Stimulated activated CD4-positive, alpha-beta T cell treated with anti-CD3 and anti-CD28 coated beads, TNF-alpha, amount 100 ng/mL, for 4 hours (primary cell): ENCODE data around the gene AMMECR1L.
A peak's percentile ranks its signal among the peaks of the same experiment; 100 is the strongest.
"Not testable (repeated sequence)": the region's sequence is repeated elsewhere in the genome, so short reads cannot be mapped to it uniquely, and the experiment has no call there.

Source experiments
- DNase-seq, 3 experiments: peaks; one replicate each; pipeline ENCODE4 v3.0.0-alpha.2; 2020; ENCODE audit warnings: low read depth in 3 of 3

Gene AMMECR1L

DNA sequence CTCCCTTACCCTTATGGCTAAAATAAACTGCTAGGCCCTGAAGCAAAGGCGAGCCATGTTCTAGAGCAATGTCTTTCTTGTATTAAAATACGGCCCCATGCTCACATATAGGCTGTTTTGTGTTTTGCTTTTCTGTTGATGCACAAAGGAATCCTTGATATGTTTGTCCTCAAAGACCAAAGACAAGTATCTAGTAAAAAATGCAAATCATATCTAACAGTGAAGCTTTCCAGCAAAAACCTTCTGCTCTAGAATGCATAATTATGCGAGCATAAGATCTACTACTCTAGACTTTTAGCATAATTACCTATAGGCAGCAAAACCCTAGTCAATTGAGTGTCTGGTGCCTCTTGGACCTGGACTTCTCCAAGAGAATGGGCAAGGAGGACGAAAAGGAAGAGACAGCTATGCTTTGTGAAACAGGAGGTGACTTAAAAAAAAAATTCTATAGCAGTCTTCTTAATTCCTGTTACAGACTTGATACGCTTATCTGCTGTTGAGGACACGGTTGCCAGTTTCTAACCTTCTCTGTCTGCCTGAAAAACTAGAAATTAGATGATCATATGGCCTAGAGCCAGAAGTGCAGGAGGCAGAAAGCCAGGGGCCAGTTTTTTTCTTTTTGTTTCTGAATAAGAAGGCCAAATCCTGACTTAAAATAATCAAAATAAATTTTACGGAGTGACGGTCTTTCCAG lies 1.5 kb upstream of the AMMECR1L start:
- DNase-seq = no peak

DNA sequence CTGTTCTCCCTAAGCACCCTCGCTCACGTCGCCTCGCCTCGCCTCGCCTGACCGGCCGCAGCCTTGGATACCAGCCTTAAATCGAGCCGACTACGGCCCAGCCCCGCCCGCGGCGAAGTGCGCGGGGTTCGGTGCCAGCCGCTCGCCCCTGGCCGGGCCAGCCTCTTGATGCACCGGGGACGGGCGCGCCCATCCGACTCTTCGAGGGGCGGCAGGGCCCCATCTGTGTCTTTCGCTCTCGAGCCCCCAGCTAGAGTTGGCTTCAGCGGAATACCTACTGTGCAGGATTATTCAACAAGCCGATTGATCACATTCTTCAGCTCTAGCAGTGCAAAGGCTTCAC lies 808 bp upstream of the AMMECR1L start:
- DNase-seq = not testable (repeated sequence)

DNA sequence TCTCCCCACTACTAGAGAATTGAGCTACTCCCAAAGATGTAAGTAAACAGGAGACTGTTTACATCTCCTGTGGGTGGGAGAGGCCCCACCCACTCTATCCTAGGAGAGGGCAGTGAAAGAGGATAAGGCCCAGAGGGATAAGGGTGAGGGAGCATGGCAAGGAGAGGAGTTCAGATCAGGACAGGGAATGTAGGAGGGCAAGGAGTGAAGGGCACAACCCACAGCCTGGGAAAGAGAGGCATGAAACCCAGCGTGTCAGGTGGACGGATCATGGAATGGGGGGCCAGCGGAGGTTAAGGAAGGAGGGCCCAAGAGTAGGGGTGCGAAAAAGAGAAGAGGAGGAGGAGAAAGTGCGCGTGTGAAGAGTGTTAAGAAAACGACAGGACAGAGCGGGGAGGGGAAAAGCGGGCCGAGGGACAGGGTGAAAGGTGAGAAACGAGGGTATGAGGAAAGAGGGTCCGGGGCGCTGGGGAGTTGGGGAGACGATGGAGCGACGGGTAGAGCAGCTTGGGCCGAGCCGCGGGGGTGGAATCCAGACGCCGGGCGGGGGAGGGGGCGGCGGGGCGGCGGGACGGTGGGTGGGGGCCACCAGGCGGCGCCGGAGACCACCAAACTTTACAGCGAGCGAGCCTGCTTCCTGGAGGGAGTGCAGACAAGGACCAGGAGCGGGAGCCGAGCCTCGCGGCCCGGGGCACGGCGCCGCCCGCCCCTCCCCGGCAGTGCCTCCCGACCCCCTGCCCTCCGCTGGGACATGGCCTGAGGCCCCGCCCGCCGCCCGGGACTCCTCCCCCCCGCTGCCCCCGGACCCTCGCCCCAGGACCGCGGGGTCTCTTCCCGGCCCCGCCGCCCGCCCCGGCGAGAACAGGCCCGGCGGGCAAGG lies 655 bp downstream of the AMMECR1L start:
- DNase-seq = peak; percentile 14 to 18 (median 18)

DNA sequence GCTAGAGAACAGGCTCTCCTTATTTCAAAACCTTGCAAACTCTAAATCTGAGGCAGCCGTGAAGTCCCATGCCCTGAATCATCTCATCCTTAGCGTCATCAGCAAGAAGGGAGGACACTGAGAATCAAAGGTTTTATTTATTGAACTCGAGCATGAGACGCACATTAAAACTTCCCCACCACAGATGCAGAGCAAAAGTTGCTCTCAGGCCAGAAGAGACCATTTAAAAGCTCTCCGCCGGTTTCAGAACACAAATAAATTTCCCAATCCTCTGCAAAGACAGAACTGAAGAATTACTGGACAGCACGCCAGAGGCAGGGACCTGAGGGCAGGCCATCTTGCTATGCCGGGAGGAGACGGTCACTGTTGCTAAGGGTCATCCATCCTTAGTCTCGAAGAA lies 1.3 kb downstream of the AMMECR1L start:
- no peak for DNase-seq

- DNase-seq = no peak
Observed at GRCh38 chr2:127879899-127880298, 5.9 kb downstream of the AMMECR1L start.

GRCh38 chr2:127877626-127878025 lies 8.1 kb downstream of the AMMECR1L start:
- no peak for DNase-seq

DNA sequence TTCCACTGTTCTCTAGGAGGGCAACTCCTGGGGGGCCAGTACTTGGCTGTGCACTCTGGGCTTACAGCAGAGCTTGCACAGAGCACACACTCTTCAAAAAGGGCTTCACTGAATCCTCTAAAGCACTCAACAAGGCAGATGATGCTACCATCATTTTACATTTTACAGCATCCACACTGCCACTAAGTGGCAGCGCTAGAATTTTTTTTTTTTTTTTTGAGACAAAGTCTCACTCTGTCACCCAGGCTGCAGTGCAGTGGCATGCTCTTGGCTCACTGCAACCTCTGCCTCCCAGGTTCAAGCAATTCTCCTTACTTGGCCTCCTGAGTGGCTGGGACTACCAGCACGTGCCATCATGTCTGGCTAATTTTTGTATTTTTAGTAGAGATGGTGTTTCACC lies 8.6 kb downstream of the AMMECR1L start:
- no peak for DNase-seq

DNA sequence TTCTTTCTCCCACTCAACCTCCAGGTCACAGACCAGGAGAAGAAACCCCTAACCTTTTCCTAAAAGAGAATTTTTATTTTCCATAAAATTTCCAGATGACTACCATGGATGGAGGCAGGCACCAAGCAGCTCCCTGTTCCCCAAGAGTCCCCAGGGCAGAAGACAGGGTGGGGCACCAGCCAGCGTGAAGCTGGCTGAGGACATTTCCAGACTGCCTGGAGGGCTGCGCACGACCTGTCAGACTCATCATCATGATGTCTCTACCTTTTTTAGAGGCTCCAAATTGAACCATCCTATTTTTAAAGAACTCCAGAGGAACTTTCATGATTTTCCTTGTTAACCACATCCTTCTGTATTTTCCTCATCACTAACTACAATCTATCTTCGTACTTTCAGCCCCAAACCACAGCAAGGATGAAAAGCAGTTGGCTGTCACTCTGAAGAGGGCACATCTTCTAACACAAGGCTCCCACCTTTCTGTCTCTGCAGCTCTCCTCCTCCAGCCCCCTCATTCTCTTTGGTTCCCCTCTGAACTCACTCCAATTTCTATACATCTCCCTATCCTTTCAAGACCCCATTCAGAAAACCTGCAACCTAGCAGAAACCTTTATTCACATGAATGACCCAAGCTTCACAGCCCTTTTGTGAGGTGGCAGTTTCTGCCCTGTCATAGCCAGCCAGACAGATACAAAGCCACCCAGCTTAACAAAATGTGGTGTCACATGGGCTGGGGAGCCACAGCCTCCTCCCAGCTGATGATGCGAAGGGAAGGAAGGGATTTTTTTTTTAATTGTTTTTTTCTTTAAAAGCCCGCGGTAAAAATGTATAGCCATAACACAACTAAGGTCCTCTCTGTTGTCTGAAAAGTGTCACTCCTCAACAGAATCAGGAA lies 11.1 kb downstream of the AMMECR1L start:
- no peak for DNase-seq

DNA sequence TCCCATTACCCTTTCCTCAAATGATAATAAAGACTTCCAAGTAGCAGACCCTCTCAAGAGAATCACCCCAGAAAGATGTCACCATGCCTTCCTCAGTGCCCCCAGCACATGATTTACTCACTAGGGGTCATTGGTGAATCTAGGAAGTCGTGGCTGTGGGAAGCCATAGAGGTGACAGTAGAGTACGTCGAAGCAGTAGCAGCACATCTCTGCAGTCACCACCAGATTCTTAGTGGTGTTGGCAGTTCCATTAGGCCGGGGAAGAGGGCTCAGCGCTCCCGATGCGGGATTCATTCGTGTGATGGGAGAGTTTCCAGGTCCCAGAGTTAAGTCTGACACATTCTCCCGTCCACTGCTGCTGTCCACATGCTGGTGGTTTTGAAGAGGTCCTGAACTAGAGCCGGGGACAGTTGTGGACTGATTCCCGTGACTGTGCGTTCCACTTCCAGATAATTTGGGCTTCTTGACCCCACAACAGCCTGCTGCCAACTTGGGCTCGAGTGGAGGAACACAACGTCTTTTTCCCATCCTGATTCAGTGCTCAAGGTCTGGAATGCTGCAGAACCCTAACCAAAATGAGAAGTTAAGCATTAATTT lies 12.0 kb downstream of the AMMECR1L start:
- no peak for DNase-seq

GRCh38 chr2:127872354-127872753 lies 13.4 kb downstream of the AMMECR1L start:
- DNase-seq = no peak

GRCh38 chr2:127865926-127866325 lies 19.8 kb downstream of the AMMECR1L start:
- no peak for DNase-seq

DNA sequence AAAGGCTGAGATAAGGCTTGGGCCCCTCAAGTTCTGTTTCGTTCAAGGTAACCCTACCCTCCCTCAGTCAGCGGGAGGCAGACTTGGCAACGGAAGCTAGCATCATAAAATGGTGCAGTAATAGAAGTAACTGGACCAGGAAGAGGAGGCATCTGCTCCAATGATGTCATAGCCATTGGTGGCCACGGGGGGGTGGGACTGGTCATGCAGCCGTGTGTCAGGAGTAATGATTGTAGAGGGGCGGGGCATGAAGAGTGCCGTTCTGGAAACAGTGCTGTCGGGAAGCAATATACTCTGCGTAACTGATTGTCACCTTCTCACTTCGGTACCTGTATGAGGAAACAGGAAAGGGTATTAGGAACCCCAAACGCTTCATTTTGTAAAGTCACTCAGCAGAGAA lies 20.9 kb downstream of the AMMECR1L start:
- no peak for DNase-seq

GRCh38 chr2:127862228-127862627 lies 23.5 kb downstream of the AMMECR1L start:
- no peak for DNase-seq

- no peak for DNase-seq
Observed at GRCh38 chr2:127860130-127860529, 25.6 kb downstream of the AMMECR1L start.

DNA sequence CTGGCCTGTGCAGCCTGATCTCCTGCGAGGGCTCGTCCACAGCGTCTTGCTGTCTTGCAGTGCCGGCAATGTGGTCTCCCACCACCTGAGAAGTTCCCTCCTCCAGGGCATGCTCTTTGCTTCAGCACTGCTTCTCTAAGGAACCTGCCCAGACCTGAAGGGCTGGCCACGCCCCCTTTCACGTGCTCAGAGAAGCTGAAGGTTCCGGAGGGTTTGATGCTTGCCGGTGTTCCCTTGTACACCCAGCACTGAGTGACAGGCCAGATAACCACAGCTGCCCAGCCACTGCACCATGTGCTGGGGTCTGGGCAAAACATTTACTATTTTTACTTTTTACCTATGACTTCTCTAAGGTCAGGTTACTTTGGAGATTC lies 26.1 kb downstream of the AMMECR1L start:
- DNase-seq = peak in 2 of 3 experiments; percentile 44 to 57

GRCh38 chr2:127857265-127857808 lies 28.4 kb downstream of the AMMECR1L start:
- DNase-seq = no peak

DNA sequence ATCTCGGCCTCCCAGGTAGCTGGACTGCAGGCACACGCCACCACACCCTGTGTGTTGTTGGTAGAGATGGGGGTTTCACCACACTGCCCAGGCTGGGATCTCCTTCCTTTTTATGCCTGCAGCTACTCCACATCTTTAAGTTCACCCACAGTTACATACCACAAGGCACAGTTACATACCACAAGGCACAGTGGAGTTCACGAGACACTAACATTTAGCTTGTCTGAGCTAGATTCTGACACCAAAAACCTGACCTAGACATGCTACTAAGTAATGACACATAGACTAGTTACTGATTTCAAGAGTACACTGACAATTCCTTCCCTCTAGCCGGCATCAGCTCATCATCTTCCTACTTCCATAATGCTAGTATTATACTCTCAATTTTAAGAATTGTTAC lies 32.1 kb downstream of the AMMECR1L start:
- no peak for DNase-seq

DNA sequence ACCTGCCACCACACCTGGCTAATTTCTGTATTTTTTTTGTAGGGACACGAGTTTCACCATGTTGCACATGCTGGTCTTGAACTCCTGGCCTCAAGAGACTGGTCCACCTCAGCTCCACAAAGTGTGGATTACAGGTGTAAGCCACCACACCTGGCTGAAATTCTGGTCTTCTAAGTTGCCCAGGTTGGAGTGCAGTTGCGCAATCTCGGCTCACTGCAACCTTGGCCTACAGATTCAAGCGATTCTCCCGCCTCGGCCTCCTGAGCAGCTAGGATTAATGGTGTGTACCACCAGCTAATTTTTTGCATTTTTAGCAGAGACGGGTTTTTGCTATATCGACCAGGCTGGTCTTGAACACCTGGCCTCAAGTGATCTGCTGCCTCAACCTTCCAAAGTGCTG lies 33.4 kb downstream of the AMMECR1L start:
- no peak for DNase-seq

- DNase-seq = no peak
Observed at GRCh38 chr2:127847931-127848330, 37.8 kb downstream of the AMMECR1L start.

GRCh38 chr2:127844973-127845372 lies 40.8 kb downstream of the AMMECR1L start:
- DNase-seq = no peak

DNA sequence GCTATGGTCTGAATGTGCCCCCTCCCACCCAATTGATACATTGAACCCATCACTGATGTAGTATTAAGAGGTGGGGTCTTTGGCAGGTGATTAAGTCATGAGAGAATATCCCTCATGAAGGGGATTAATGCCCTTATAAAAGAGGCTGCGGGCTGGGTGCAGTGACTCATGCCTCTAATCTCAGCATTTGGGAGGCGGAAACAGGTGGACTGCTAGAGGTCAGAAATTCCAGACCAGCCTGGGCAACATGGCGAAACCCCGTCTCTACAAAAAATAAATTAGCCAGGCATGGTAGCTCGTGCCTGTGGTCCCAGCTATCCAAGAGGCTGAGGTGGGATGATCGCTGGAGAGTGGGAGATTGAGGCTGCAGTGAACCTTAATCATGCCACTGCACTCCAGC lies 42.1 kb downstream of the AMMECR1L start:
- DNase-seq = no peak
